H9 (cell line): ENCODE results near the gene MBP. TPM values are rescaled to one million over a fixed set of nuclear protein-coding genes. Genes with fewer than 3 reads are reported as not detected.

ENCODE experiments used
- DNase-seq: peaks from one replicate; pipeline ENCODE4 v3.0.0-alpha.2; 2017
- H2AFZ ChIP-seq: one replicate; pipeline ENCODE4 v1.6.1; 2013; ENCODE audit warnings: mild to moderate bottlenecking, low read length, control low read depth, moderate library complexity
- H2AK5ac ChIP-seq: 2 replicates; pipeline ENCODE4 v1.6.1; 2013; ENCODE audit warnings: low read length, control low read depth, mixed read lengths; ENCODE audit not compliant: insufficient read length
- H2BK120ac ChIP-seq: one replicate; pipeline ENCODE4 v1.6.1; 2013; ENCODE audit warnings: low read depth, mild to moderate bottlenecking, low read length, control low read depth, inconsistent platforms; ENCODE audit not compliant: poor library complexity, severe bottlenecking
- H2BK12ac ChIP-seq: 2 replicates; pipeline ENCODE4 v1.6.1; 2013; ENCODE audit warnings: low read length, control low read depth, mixed read lengths, low read depth; ENCODE audit not compliant: insufficient read length
- H2BK15ac ChIP-seq: 2 replicates; pipeline ENCODE4 v1.6.1; 2013; ENCODE audit warnings: low read depth, low read length, control low read depth
- H2BK20ac ChIP-seq: one replicate; pipeline ENCODE4 v1.6.1; 2013; ENCODE audit warnings: low read depth, mild to moderate bottlenecking, low read length, control low read depth, inconsistent platforms; ENCODE audit not compliant: poor library complexity, severe bottlenecking
- H2BK5ac ChIP-seq: 2 replicates; pipeline ENCODE4 v1.6.1; 2013; ENCODE audit warnings: low read length, control low read depth, mixed read lengths; ENCODE audit not compliant: insufficient read length
- H3K14ac ChIP-seq: 2 replicates; pipeline ENCODE4 v1.6.1; 2013; ENCODE audit warnings: low read length, control low read depth; ENCODE audit not compliant: insufficient read depth
- H3K18ac ChIP-seq: 2 replicates; pipeline ENCODE4 v1.6.1; 2013; ENCODE audit warnings: low read depth, mild to moderate bottlenecking, mixed read lengths, low read length, control low read depth; ENCODE audit not compliant: insufficient read length
- H3K23ac ChIP-seq: 2 replicates; pipeline ENCODE4 v1.6.1; 2013; ENCODE audit warnings: low read length, control low read depth, mixed read lengths, low read depth; ENCODE audit not compliant: insufficient read length
- H3K23me2 ChIP-seq: 2 replicates; pipeline ENCODE4 v1.6.1; 2013; ENCODE audit warnings: low read depth, mild to moderate bottlenecking, mixed read lengths, low read length, control low read depth; ENCODE audit not compliant: insufficient read length, poor library complexity, severe bottlenecking
- H3K27ac ChIP-seq: 2 replicates; pipeline ENCODE4 v1.5.1; 2013; ENCODE audit warnings: low read length, control low read depth, mixed read lengths, low read depth; ENCODE audit not compliant: insufficient read length
- H3K27me3 ChIP-seq: 2 replicates; pipeline ENCODE4 v1.6.1; 2013; ENCODE audit warnings: low read length, control low read depth, inconsistent platforms; ENCODE audit not compliant: insufficient read depth
- H3K4ac ChIP-seq: 2 replicates; pipeline ENCODE4 v1.6.1; 2013; ENCODE audit warnings: low read depth, mild to moderate bottlenecking, control low read depth, inconsistent platforms, low read length, moderate library complexity
- H3K4me1 ChIP-seq: 2 replicates; pipeline ENCODE4 v1.6.1; 2013; ENCODE audit warnings: low read length, control low read depth, inconsistent platforms; ENCODE audit not compliant: insufficient read depth
- H3K4me2 ChIP-seq: 2 replicates; pipeline ENCODE4 v1.6.1; 2013; ENCODE audit warnings: low read length, control low read depth, mixed read lengths; ENCODE audit not compliant: insufficient read length, insufficient read depth
- H3K56ac ChIP-seq: 2 replicates; pipeline ENCODE4 v1.6.1; 2013; ENCODE audit warnings: low read depth, mild to moderate bottlenecking, mixed read lengths, low read length, control low read depth; ENCODE audit not compliant: insufficient read length
- H3K79me1 ChIP-seq: 2 replicates; pipeline ENCODE4 v1.6.1; 2013; ENCODE audit warnings: low read depth, mild to moderate bottlenecking, moderate library complexity, low read length, control low read depth, inconsistent platforms; ENCODE audit not compliant: insufficient read depth, poor library complexity, severe bottlenecking
- H3K79me2 ChIP-seq: 2 replicates; pipeline ENCODE4 v1.6.1; 2013; ENCODE audit warnings: low read length, control low read depth, inconsistent platforms; ENCODE audit not compliant: insufficient read depth
- H3K9ac ChIP-seq: 2 replicates; pipeline ENCODE4 v1.6.1; 2013; ENCODE audit warnings: low read length, control low read depth, mixed read lengths; ENCODE audit not compliant: insufficient read length; ENCODE audit errors: extremely low read depth
- H3K9me3 ChIP-seq: one replicate; pipeline ENCODE4 v1.6.1; 2013; ENCODE audit warnings: low read depth, low read length, inconsistent platforms; ENCODE audit not compliant: control insufficient read depth
- H3T11ph ChIP-seq: one replicate; pipeline ENCODE4 v1.6.1; 2013; ENCODE audit warnings: mild to moderate bottlenecking, low read length, control low read depth, inconsistent platforms
- H4K20me1 ChIP-seq: one replicate; pipeline ENCODE4 v1.6.1; 2013; ENCODE audit not compliant: control insufficient read depth, insufficient read length, insufficient read depth
- H4K5ac ChIP-seq: 2 replicates; pipeline ENCODE4 v1.6.1; 2013; ENCODE audit warnings: low read depth, mild to moderate bottlenecking, mixed read lengths, low read length, control low read depth; ENCODE audit not compliant: insufficient read length
- H4K8ac ChIP-seq: replicated peaks from 2 replicates; pipeline ENCODE4 v1.6.1; 2013; ENCODE audit warnings: low read length, control low read depth, mixed read lengths, low read depth; ENCODE audit not compliant: insufficient read length
- H4K91ac ChIP-seq: 2 replicates; pipeline ENCODE4 v1.6.1; 2013; ENCODE audit warnings: low read depth, mild to moderate bottlenecking, moderate library complexity, mixed read lengths, low read length, control low read depth; ENCODE audit not compliant: insufficient read length
- H3K27ac Mint-ChIP-seq, 3 experiments: 2 replicates in 2 of 3; 3 replicates in 1 of 3; pipeline ENCODE4 v1.8.0; 2020 to 2021; ENCODE audit warnings: mixed read lengths in 3 of 3, mild to moderate bottlenecking in 1 of 3, moderate library complexity in 1 of 3
- H3K27me3 Mint-ChIP-seq: 2 replicates; pipeline ENCODE4 v1.8.0; 2021; ENCODE audit warnings: low read depth, mild to moderate bottlenecking, moderate library complexity, mixed read lengths
- H3K36me3 Mint-ChIP-seq, 3 experiments: 2 replicates in 2 of 3; 3 replicates in 1 of 3; pipeline ENCODE4 v1.8.0; 2020 to 2021; ENCODE audit warnings: low read depth in 3 of 3, mixed read lengths in 3 of 3; ENCODE audit not compliant: insufficient read depth in 1 of 3
- H3K4me1 Mint-ChIP-seq, 2 experiments: 2 replicates each; pipeline ENCODE4 v1.8.0; 2020; ENCODE audit warnings: mixed read lengths in 2 of 2
- H3K4me3 Mint-ChIP-seq, 2 experiments: 2 replicates in 1 of 2; 3 replicates in 1 of 2; pipeline ENCODE4 v1.8.0; 2020 to 2021; ENCODE audit warnings: mild to moderate bottlenecking in 2 of 2, mixed read lengths in 2 of 2, moderate library complexity in 1 of 2
- H3K9me3 Mint-ChIP-seq, 2 experiments: 2 replicates in 1 of 2; 3 replicates in 1 of 2; pipeline ENCODE4 v1.8.0; 2020; ENCODE audit warnings: mild to moderate bottlenecking in 2 of 2, mixed read lengths in 2 of 2, moderate library complexity in 1 of 2
- CTCF ChIP-seq: fragments of 200-600 bp; sonication (generic); conservative IDR thresholded peaks from 3 replicates; pipeline ENCODE4 v1.8.0; 2021; ENCODE audit warnings: antibody characterized with exemption, mild to moderate bottlenecking
- WGBS: extraction: QIAGEN DNeasy Blood & Tissue Kit; methylation state at CpG from one replicate; pipeline ENCODE4 v1.1.7; 2013; ENCODE audit warnings: missing lambda C conversion rate, low lambda C conversion rate, mixed read lengths; ENCODE audit not compliant: insufficient read length; ENCODE audit errors: extremely low coverage; 5-methylcytosine and 5-hydroxymethylcytosine counted together
- total RNA-seq: library from RNA; stranded (reverse); gene quantifications from 2 replicates; pipeline ENCODE4 v1.2.1, GENCODE V29; 2021

Gene MBP
- total RNA-seq, 1 experiment from 2014 or later: 8.6 TPM

- Histone ChIP-seq H3K27ac (no peak overlapping the region), H3K9ac (no peak overlapping the region), H3K14ac (no peak overlapping the region), H2BK120ac (no peak overlapping the region), H3K9me3 (no peaks in the 10 kb centered on the region), H3K27me3 (no peaks in the 10 kb centered on the region), H2BK20ac (no peak overlapping the region), H3K79me2 (no peaks in the 10 kb centered on the region), H3K4ac (no peak overlapping the region), H4K8ac (no peak overlapping the region), H3K79me1 (no peaks in the 10 kb centered on the region), H3K4me2 (no peak overlapping the region), H4K5ac (no peak overlapping the region), H2BK15ac (no peak overlapping the region), H4K20me1 (no peaks in the 10 kb centered on the region), H4K91ac (no peak overlapping the region), H3K23me2 (no peaks in the 10 kb centered on the region), H3K56ac (no peak overlapping the region), H2AFZ (no peak overlapping the region), H3K18ac (no peak overlapping the region), H3K4me1 (peaks cover 8% of the 10 kb centered on the region), H2BK5ac (no peak overlapping the region), H2AK5ac (no peak overlapping the region), H2BK12ac (no peak overlapping the region), H3K23ac (no peak overlapping the region), H3T11ph (no peak overlapping the region)
- TF ChIP-seq CTCF: no peak
- Mint-ChIP-seq H3K27ac (no peak overlapping the region), H3K4me1 (peaks cover 23 to 24% of the 10 kb centered on the region in 2 experiments), H3K9me3 (no peaks in the 10 kb centered on the region), H3K4me3 (no peak overlapping the region), H3K36me3 (peaks cover 0 to 5% (median 0%) of the 10 kb centered on the region in 3 experiments; a peak in 2 of 7 replicates), H3K27me3 (no peaks in the 10 kb centered on the region)
- no CpG with 5 or more reads among the region's 3 CpGs for WGBS
- no peak for DNase-seq
Observed at GRCh38 chr18:77105680-77106079, 26.9 kb downstream of the MBP start.
